A673 (cell line): ENCODE results near the gene ACSBG1. TPM values are rescaled to one million over a fixed set of nuclear protein-coding genes. Genes with fewer than 3 reads are reported as not detected.

Experiments
- BruUV-seq: library from RNA; stranded (reverse); fragments of 400-500 nt; replicated peaks from 2 replicates; lab custom pipeline; 2021; lab: Mats Ljungman, UMichigan
- CTCF ChIA-PET: fragments of 300-600 bp; sonication (Branson Sonifier 250); formaldehyde crosslinking; loops from one replicate; lab custom pipeline; 2022; ENCODE audit warnings: antibody characterized with exemption; lab: Charles Lee
- POLR2A ChIA-PET: fragments of 300-600 bp; sonication (Branson Sonifier 250); formaldehyde crosslinking; loops from one replicate; lab custom pipeline; 2022; ENCODE audit warnings: antibody characterized with exemption; ENCODE audit not compliant: low non-redundant PET; lab: Charles Lee
- DNase-seq: peaks from one replicate; pipeline ENCODE4 v3.0.0-alpha.2; 2015; ENCODE audit warnings: low spot score
- H3K27ac ChIP-seq: fragments of 200-600 bp; sonication (generic); 2 replicates; pipeline ENCODE4 v1.5.1; 2016; ENCODE audit warnings: mixed run types, low read depth, mild to moderate bottlenecking, mixed read lengths, antibody characterized with exemption, low read length; ENCODE audit not compliant: poor library complexity, severe bottlenecking
- H3K27me3 ChIP-seq: fragments of 200-600 bp; sonication (generic); replicated peaks from 2 replicates; pipeline ENCODE4 v1.6.1; 2017; ENCODE audit warnings: mixed run types, low read depth, mild to moderate bottlenecking, mixed read lengths, antibody characterized with exemption, low read length; ENCODE audit not compliant: insufficient read depth, poor library complexity
- H3K36me3 ChIP-seq: fragments of 200-600 bp; sonication (generic); 2 replicates; pipeline ENCODE4 v1.6.1; 2016; ENCODE audit warnings: mixed run types, mild to moderate bottlenecking, mixed read lengths, antibody characterized with exemption, low read length; ENCODE audit not compliant: insufficient read depth, poor library complexity, severe bottlenecking
- H3K4me1 ChIP-seq: fragments of 200-600 bp; sonication (generic); 2 replicates; pipeline ENCODE4 v1.6.1; 2017; ENCODE audit warnings: mixed run types, mild to moderate bottlenecking, mixed read lengths, antibody characterized with exemption, low read length; ENCODE audit not compliant: insufficient read depth, poor library complexity, severe bottlenecking
- H3K4me3 ChIP-seq: fragments of 200-600 bp; sonication (generic); 2 replicates; pipeline ENCODE4 v1.5.1; 2016; ENCODE audit warnings: low read depth, mixed run types, mild to moderate bottlenecking, mixed read lengths, low read length; ENCODE audit not compliant: poor library complexity, severe bottlenecking
- H3K9me3 ChIP-seq: fragments of 200-600 bp; sonication (generic); 2 replicates; pipeline ENCODE4 v1.6.1; 2016; ENCODE audit warnings: mixed run types, low read depth, mild to moderate bottlenecking, mixed read lengths, antibody characterized with exemption, low read length; ENCODE audit not compliant: poor library complexity, severe bottlenecking
- CTCF ChIP-seq: fragments of 300-800, 200-600 bp; sonication (generic); conservative IDR thresholded peaks from 2 replicates; pipeline ENCODE4 v1.5.1; 2017; ENCODE audit warnings: low read depth, mild to moderate bottlenecking, antibody characterized with exemption, low read length, moderate library complexity, mixed read lengths
- EZH2 ChIP-seq: fragments of 200-600 bp; sonication (generic); IDR thresholded peaks from 2 replicates; pipeline ENCODE4 v1.6.1; 2017; ENCODE audit warnings: borderline replicate concordance, low read depth, mild to moderate bottlenecking, mixed read lengths, antibody characterized with exemption, low read length; ENCODE audit not compliant: poor library complexity, severe bottlenecking
- intact Hi-C: fragments of 100-400 bp; cut with micrococcal nuclease; formaldehyde crosslinking; loops from one replicate; pipeline ENCODE4 v1.10.0; 2022; ENCODE audit not compliant: unreplicated experiment
- total RNA-seq: library from RNA; stranded (reverse); gene quantifications from 2 replicates; pipeline ENCODE4 v1.2.3, GENCODE V29; 2021

Gene ACSBG1
- total RNA-seq, 1 experiment from 2014 or later = 0.45 TPM

- DNase-seq = no peak
- no peak overlapping the region for H3K4me3 ChIP-seq
- H3K27me3 ChIP-seq = no peaks in the 10 kb centered on the region
- POLR2A ChIA-PET = no interaction called here
- CTCF ChIA-PET = interaction anchor here (0.6 kb wide), 1 partner anchor 410 kb away, joined by 3 read pairs; no protein-coding TSS in a partner anchor
- no peaks in the 10 kb centered on the region for H3K4me1 ChIP-seq
- BruUV-seq = no TSS peak
- no peaks in the 10 kb centered on the region for H3K9me3 ChIP-seq
- no peaks in the 10 kb centered on the region for H3K36me3 ChIP-seq
- no peak overlapping the region for H3K27ac ChIP-seq
- TF ChIP-seq CTCF (no peak), EZH2 (no peak)
- intact Hi-C loops = loop anchor here (2.0 to 5.0 kb wide), 2 partner anchors 46 to 284 kb away; no protein-coding TSS in a partner anchor
Observed at GRCh38 chr15:78243058-78243457, 8.7 kb upstream of the ACSBG1 start.

GRCh38 chr15:78242128-78242527 is 7.8 kb upstream of the ACSBG1 start:
- Histone ChIP-seq H3K9me3 (no peaks in the 10 kb centered on the region), H3K4me3 (no peak overlapping the region), H3K27me3 (no peaks in the 10 kb centered on the region), H3K36me3 (no peaks in the 10 kb centered on the region), H3K4me1 (no peaks in the 10 kb centered on the region), H3K27ac (no peak overlapping the region)
- BruUV-seq = no TSS peak
- POLR2A ChIA-PET = no interaction called here
- CTCF ChIA-PET = interaction anchor here (0.5 to 1.1 kb wide), 2 partner anchors 119 to 129 kb away, joined by 3 read pairs; no protein-coding TSS in a partner anchor
- peak; percentile 65 for TF ChIP-seq CTCF
- no peak for TF ChIP-seq EZH2
- intact Hi-C loops = loop anchor here (2.0 to 5.0 kb wide), 2 partner anchors 45 to 283 kb away; no protein-coding TSS in a partner anchor
- peak; percentile 47 for DNase-seq

GRCh38 chr15:78241017-78241416 is 6.7 kb upstream of the ACSBG1 start:
- peak; percentile 80 for DNase-seq
- POLR2A ChIA-PET = no interaction called here
- H3K27me3 ChIP-seq = no peaks in the 10 kb centered on the region
- no peak overlapping the region for H3K27ac ChIP-seq
- no TSS peak for BruUV-seq
- intact Hi-C loops = loop anchor here (1.0 to 5.0 kb wide), 3 partner anchors 44 to 128 kb away; no protein-coding TSS in a partner anchor
- H3K9me3 ChIP-seq = no peaks in the 10 kb centered on the region
- no peaks in the 10 kb centered on the region for H3K36me3 ChIP-seq
- CTCF ChIA-PET = interaction anchor here (0.6 to 1.9 kb wide), 6 partner anchors 15 to 202 kb away, joined by 3 to 5 read pairs (median 3); no protein-coding TSS in a partner anchor
- H3K4me1 ChIP-seq = no peaks in the 10 kb centered on the region
- no peak overlapping the region for H3K4me3 ChIP-seq
- TF ChIP-seq CTCF = peak; percentile 87
- TF ChIP-seq EZH2 = no peak
